HepG2 (cell line): ENCODE results near the gene PSMD12. TPM values are rescaled to one million over a fixed set of nuclear protein-coding genes. Genes with fewer than 3 reads are reported as not detected.

Source experiments
- GLI4 ChIP-seq: sonication (generic); formaldehyde crosslinking; IDR thresholded peaks from 2 replicates; pipeline ENCODE4 v1.5.1; 2020; ENCODE audit warnings: missing genetic modification reagents, mild to moderate bottlenecking, moderate library complexity, borderline replicate concordance
- HNRNPK ChIP-seq: fragments of 200-400 bp; formaldehyde crosslinking; IDR thresholded peaks from 2 replicates; pipeline ENCODE4 v1.6.1; 2018; ENCODE audit warnings: low read length, low read depth, moderate library complexity, mild to moderate bottlenecking; ENCODE audit not compliant: poor library complexity, severe bottlenecking
- KDM5A ChIP-seq: fragments of 200-600 bp; sonication (generic); IDR thresholded peaks from 2 replicates; pipeline ENCODE4 v1.7.0; 2018; ENCODE audit warnings: antibody characterized with exemption, mild to moderate bottlenecking, low read length, borderline replicate concordance
- RBAK ChIP-seq: sonication (generic); formaldehyde crosslinking; IDR thresholded peaks from 2 replicates; pipeline ENCODE4 v1.5.1; 2020; ENCODE audit warnings: mild to moderate bottlenecking, missing genetic modification reagents
- SALL2 ChIP-seq: sonication (generic); formaldehyde crosslinking; IDR thresholded peaks from 2 replicates; pipeline ENCODE4 v1.8.1; 2023; ENCODE audit warnings: mild to moderate bottlenecking, missing genetic modification reagents, inconsistent platforms
- TERF1 ChIP-seq: sonication (generic); formaldehyde crosslinking; IDR thresholded peaks from 2 replicates; pipeline ENCODE4 v1.8.0; 2022; ENCODE audit warnings: mild to moderate bottlenecking, missing genetic modification reagents, moderate library complexity
- TRAFD1 ChIP-seq: sonication (generic); formaldehyde crosslinking; IDR thresholded peaks from 2 replicates; pipeline ENCODE4 v1.5.1; 2020; ENCODE audit warnings: missing genetic modification reagents, mild to moderate bottlenecking, borderline replicate concordance
- YEATS2 ChIP-seq: sonication (generic); formaldehyde crosslinking; IDR thresholded peaks from 2 replicates; pipeline ENCODE4 v1.4.0; 2020; ENCODE audit warnings: missing genetic modification reagents, borderline replicate concordance
- ZNF12 ChIP-seq: sonication (generic); formaldehyde crosslinking; IDR thresholded peaks from 2 replicates; pipeline ENCODE4 v1.5.0; 2020; ENCODE audit warnings: missing genetic modification reagents
- ZNF280D ChIP-seq: sonication (generic); formaldehyde crosslinking; IDR thresholded peaks from 2 replicates; pipeline ENCODE4 v1.5.1; 2020; ENCODE audit warnings: mild to moderate bottlenecking, missing genetic modification reagents
- ZNF556 ChIP-seq: sonication (generic); formaldehyde crosslinking; IDR thresholded peaks from 2 replicates; pipeline ENCODE4 v1.4.0; 2020; ENCODE audit warnings: mild to moderate bottlenecking, missing genetic modification reagents, borderline replicate concordance
- ZNF569 ChIP-seq: sonication (generic); formaldehyde crosslinking; IDR thresholded peaks from 2 replicates; pipeline ENCODE4 v1.5.0; 2020; ENCODE audit warnings: mild to moderate bottlenecking, missing genetic modification reagents, moderate library complexity, borderline replicate concordance
- ZNF614 ChIP-seq: IDR thresholded peaks from 2 replicates; pipeline ENCODE4 v1.6.1; 2018; ENCODE audit warnings: missing biosample characterization, missing genetic modification reagents, inconsistent platforms, borderline replicate concordance
- ZNF782 ChIP-seq: sonication (generic); formaldehyde crosslinking; IDR thresholded peaks from 2 replicates; pipeline ENCODE4 v1.4.0; 2020; ENCODE audit warnings: missing genetic modification reagents, mild to moderate bottlenecking, borderline replicate concordance
- ZSCAN29 ChIP-seq: sonication (generic); formaldehyde crosslinking; conservative IDR thresholded peaks from 2 replicates; pipeline ENCODE4 v1.4.0; 2020; ENCODE audit warnings: mild to moderate bottlenecking, missing genetic modification reagents
- polyA plus RNA-seq, 8 experiments: library from polyadenylated mRNA; depleted of rRNA in 3 of 8; stranded (reverse) in 7 of 8; unstranded in 1 of 8; fragments of >200 nt; fragmentation: Illumina TruSeq in 4 of 8; extraction: Trizol in 4 of 8; gene quantifications; 2 replicates each; pipeline versions ENCODE4 v1.2.1 to v1.2.3, GENCODE V29; 2011 to 2016; ENCODE audit warnings: low read depth in 4 of 8, missing spikeins in 1 of 8, mixed read lengths in 1 of 8; ENCODE audit not compliant: insufficient read depth in 1 of 8
- total RNA-seq, 5 experiments: library from RNA; depleted of rRNA; stranded (reverse); fragments of >200 nt; fragmentation: Illumina TruSeq; extraction: Trizol; gene quantifications; 2 replicates each; pipeline ENCODE4 v1.2.3, GENCODE V29; 2016; ENCODE audit warnings: low read depth in 1 of 5
- TF ChIP-seq, protein P1 (sequence below): IDR thresholded peaks from 2 replicates; pipeline ENCODE4 v1.6.1; 2016; ENCODE audit warnings: mild to moderate bottlenecking
- TF ChIP-seq, protein P2 (sequence below): sonication (generic); formaldehyde crosslinking; IDR thresholded peaks from 2 replicates; pipeline ENCODE4 v1.8.1; 2023; ENCODE audit warnings: mild to moderate bottlenecking, missing genetic modification reagents
- TF ChIP-seq, protein P3 (sequence below): sonication (generic); formaldehyde crosslinking; IDR thresholded peaks from 2 replicates; pipeline ENCODE4 v1.4.0; 2020; ENCODE audit warnings: mild to moderate bottlenecking, missing genetic modification reagents

PSMD12 gene
- total and polyA plus RNA-seq, 2 of the 13 experiments (the other 11 are each of a cell fraction or from before 2014, with no cell fraction given) = 27.4 to 71.7 TPM

DNA sequence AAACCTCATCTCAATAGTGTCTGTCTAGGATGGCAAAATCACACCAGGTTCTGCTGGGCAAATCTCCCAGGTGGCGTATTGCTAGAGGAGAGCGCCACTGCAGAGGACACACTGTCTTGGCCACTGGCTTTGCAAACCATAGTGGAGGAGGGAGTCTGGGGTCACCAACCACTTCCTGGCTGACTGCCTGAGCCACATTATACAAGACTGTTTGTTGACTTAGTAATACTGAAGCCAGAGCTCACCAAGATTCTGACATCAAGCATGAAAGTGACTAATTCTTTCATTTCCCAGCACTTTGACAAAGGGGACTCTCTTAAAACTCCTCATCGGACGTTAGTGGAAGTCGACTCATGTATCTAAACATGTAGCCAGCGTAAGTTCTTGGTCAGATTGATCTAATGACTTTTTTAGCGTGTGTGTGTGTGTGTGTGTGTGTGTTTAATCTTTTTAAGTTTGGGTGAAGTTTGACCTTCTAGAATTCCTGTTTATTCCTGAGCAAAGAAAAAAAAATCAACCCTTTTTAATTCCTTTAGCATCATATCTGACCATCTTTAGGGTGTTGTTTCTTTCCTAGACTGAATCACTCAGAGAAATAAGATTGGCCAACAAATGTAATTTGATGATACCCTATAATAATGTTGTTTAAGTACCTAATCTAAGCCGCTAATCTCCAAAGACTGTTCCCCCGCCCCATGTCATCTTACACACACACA is 24.4 kb upstream of the PSMD12 start (continued):
- no peak for TF ChIP-seq RBAK (CRISPR knock-in tag)
- TF ChIP-seq HNRNPK = no peak
- TF ChIP-seq ZNF614 (CRISPR knock-in tag) = peak; percentile 49; the same call in 1 of the 2 replicates
- TF ChIP-seq, protein P1, sequence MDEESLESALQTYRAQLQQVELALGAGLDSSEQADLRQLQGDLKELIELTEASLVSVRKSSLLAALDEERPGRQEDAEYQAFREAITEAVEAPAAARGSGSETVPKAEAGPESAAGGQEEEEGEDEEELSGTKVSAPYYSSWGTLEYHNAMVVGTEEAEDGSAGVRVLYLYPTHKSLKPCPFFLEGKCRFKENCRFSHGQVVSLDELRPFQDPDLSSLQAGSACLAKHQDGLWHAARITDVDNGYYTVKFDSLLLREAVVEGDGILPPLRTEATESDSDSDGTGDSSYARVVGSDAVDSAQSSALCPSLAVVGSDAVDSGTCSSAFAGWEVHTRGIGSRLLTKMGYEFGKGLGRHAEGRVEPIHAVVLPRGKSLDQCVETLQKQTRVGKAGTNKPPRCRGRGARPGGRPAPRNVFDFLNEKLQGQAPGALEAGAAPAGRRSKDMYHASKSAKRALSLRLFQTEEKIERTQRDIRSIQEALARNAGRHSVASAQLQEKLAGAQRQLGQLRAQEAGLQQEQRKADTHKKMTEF (CRISPR knock-in tag) = 0 out of 2 replicates have a peak, but pooled peaks have one; percentile 27
- TF ChIP-seq ZNF782 (CRISPR knock-in tag) = no peak
- TF ChIP-seq, protein P2, sequence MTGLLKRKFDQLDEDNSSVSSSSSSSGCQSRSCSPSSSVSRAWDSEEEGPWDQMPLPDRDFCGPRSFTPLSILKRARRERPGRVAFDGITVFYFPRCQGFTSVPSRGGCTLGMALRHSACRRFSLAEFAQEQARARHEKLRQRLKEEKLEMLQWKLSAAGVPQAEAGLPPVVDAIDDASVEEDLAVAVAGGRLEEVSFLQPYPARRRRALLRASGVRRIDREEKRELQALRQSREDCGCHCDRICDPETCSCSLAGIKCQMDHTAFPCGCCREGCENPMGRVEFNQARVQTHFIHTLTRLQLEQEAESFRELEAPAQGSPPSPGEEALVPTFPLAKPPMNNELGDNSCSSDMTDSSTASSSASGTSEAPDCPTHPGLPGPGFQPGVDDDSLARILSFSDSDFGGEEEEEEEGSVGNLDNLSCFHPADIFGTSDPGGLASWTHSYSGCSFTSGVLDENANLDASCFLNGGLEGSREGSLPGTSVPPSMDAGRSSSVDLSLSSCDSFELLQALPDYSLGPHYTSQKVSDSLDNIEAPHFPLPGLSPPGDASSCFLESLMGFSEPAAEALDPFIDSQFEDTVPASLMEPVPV (CRISPR knock-in tag) = no peak
- no peak for TF ChIP-seq ZNF280D (CRISPR knock-in tag)
- no peak for TF ChIP-seq SALL2 (CRISPR knock-in tag)
- no peak; the same call in 1 of the 2 replicates for TF ChIP-seq ZSCAN29 (CRISPR knock-in tag)
- TF ChIP-seq TRAFD1 = no peak
- TF ChIP-seq TERF1 = no peak
- no peak for TF ChIP-seq YEATS2 (CRISPR knock-in tag)
- TF ChIP-seq ZNF569 (CRISPR knock-in tag) = no peak
- TF ChIP-seq, protein P3, sequence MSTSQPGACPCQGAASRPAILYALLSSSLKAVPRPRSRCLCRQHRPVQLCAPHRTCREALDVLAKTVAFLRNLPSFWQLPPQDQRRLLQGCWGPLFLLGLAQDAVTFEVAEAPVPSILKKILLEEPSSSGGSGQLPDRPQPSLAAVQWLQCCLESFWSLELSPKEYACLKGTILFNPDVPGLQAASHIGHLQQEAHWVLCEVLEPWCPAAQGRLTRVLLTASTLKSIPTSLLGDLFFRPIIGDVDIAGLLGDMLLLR (CRISPR knock-in tag) = no peak
- no peak for TF ChIP-seq KDM5A
- TF ChIP-seq ZNF12 (CRISPR knock-in tag) = no peak
- no peak for TF ChIP-seq ZNF556
- TF ChIP-seq GLI4 (CRISPR knock-in tag) = no peak
